ENCODE measurements around the gene DUSP5. TPM values are rescaled to one million over a fixed set of nuclear protein-coding genes. Genes with fewer than 3 reads are reported as not detected.

The DUSP5 gene
- total RNA-seq, 1 experiment from 2014 or later = 73.6 TPM

- DNase-seq (ENCODE audit: extremely low read depth, low read depth) = peak; percentile 73
Measured at GRCh38 chr10:110498982-110499795, 1.5 kb downstream of the DUSP5 start.

GRCh38 chr10:110499796-110500514, 2.2 kb downstream of the DUSP5 start:
- DNase-seq (ENCODE audit: extremely low read depth, low read depth) = no peak

- DNase-seq (ENCODE audit: extremely low read depth, low read depth) = no peak
Measured at GRCh38 chr10:110500515-110500905, 2.8 kb downstream of the DUSP5 start.

- peak; percentile 92 for DNase-seq (ENCODE audit: extremely low read depth, low read depth)
Measured at GRCh38 chr10:110501142-110501937, 3.6 kb downstream of the DUSP5 start.

GRCh38 chr10:110502072-110502845, 4.6 kb downstream of the DUSP5 start:
- DNase-seq (ENCODE audit: extremely low read depth, low read depth) = no peak

- DNase-seq (ENCODE audit: extremely low read depth, low read depth) = no peak
Measured at GRCh38 chr10:110502851-110503301, 5.2 kb downstream of the DUSP5 start.

GRCh38 chr10:110503528-110504110, 5.9 kb downstream of the DUSP5 start:
- DNase-seq (ENCODE audit: extremely low read depth, low read depth) = no peak

- no peak for DNase-seq (ENCODE audit: extremely low read depth, low read depth)
Measured at GRCh38 chr10:110504111-110504735, 6.5 kb downstream of the DUSP5 start.

GRCh38 chr10:110505130-110505770, 7.5 kb downstream of the DUSP5 start:
- no peak for DNase-seq (ENCODE audit: extremely low read depth, low read depth)

- no peak for DNase-seq (ENCODE audit: extremely low read depth, low read depth)
Measured at GRCh38 chr10:110506448-110506847, 8.7 kb downstream of the DUSP5 start.

- no peak for DNase-seq (ENCODE audit: extremely low read depth, low read depth)
Measured at GRCh38 chr10:110507346-110507745, 9.6 kb downstream of the DUSP5 start.

GRCh38 chr10:110508159-110508788, 10.6 kb downstream of the DUSP5 start:
- DNase-seq (ENCODE audit: extremely low read depth, low read depth) = no peak

GRCh38 chr10:110508806-110509544, 11.3 kb downstream of the DUSP5 start:
- no peak for DNase-seq (ENCODE audit: extremely low read depth, low read depth)

GRCh38 chr10:110509560-110509959, 11.9 kb downstream of the DUSP5 start:
- no peak for DNase-seq (ENCODE audit: extremely low read depth, low read depth)

- no peak for DNase-seq (ENCODE audit: extremely low read depth, low read depth)
Measured at GRCh38 chr10:110510086-110510485, 12.4 kb downstream of the DUSP5 start.

- DNase-seq (ENCODE audit: extremely low read depth, low read depth) = no peak
Measured at GRCh38 chr10:110510730-110511129, 13.0 kb downstream of the DUSP5 start.

- no peak for DNase-seq (ENCODE audit: extremely low read depth, low read depth)
Measured at GRCh38 chr10:110511734-110512449, 14.2 kb downstream of the DUSP5 start.

All from NCI-H460 (cell line).